ENCODE results near the gene DOCK2. TPM values are rescaled to one million over a fixed set of nuclear protein-coding genes. Genes with fewer than 3 reads are reported as not detected.
"Not testable (repeated sequence)": the region's sequence is repeated elsewhere in the genome, so short reads cannot be mapped to it uniquely, and the experiment has no call there.

The DOCK2 gene
- total RNA-seq, 4 donors from 2014 or later, result 3.1 to 3.9 (median 3.3) TPM

- no peak for DNase-seq (ENCODE audit: low spot score in 2 of 2)
- intact Hi-C loops (cut with DNase I; ENCODE audit: low total_unique reads), result no loop called here
- H3K4me3 ChIP-seq (ENCODE audit: low read depth, poor library complexity, severe bottlenecking), result no peak overlapping the region
- TF ChIP-seq POLR2A (IDR thresholded peaks at IDR 0.05), result no peak
- no peak for TF ChIP-seq CTCF (IDR thresholded peaks at IDR 0.05)
- WGBS, 2 donors, result 43 to 44% methylated on average over 10 of the region's 10 CpGs
These were observed 166.3 kb downstream of the DOCK2 start for GRCh38 chr5:169803077-169803981.

- DNase-seq (ENCODE audit: low spot score in 2 of 2), result no peak
- intact Hi-C loops (cut with DNase I; ENCODE audit: low total_unique reads), result no loop called here
- TF ChIP-seq POLR2A (IDR thresholded peaks at IDR 0.05) (no peak), CTCF (IDR thresholded peaks at IDR 0.05) (no peak)
- WGBS, 2 donors, result 85 to 89% methylated on average over 1 of the region's 1 CpG
- H3K4me3 ChIP-seq (ENCODE audit: low read depth, poor library complexity, severe bottlenecking), result no peak overlapping the region
These were observed 167.8 kb downstream of the DOCK2 start for GRCh38 chr5:169804861-169805260.

GRCh38 chr5:169805527-169805934 is 168.5 kb downstream of the DOCK2 start:
- WGBS, 2 donors, result 35 to 46% methylated on average over 5 of the region's 5 CpGs
- intact Hi-C loops (cut with DNase I; ENCODE audit: low total_unique reads), result no loop called here
- no peak for TF ChIP-seq POLR2A (IDR thresholded peaks at IDR 0.05)
- no peak for TF ChIP-seq CTCF (IDR thresholded peaks at IDR 0.05)
- DNase-seq (ENCODE audit: low spot score in 2 of 2), result no peak
- no peak overlapping the region for H3K4me3 ChIP-seq (ENCODE audit: low read depth, poor library complexity, severe bottlenecking)

- H3K4me3 ChIP-seq (ENCODE audit: low read depth, poor library complexity, severe bottlenecking), result no peak overlapping the region
- intact Hi-C loops (cut with DNase I; ENCODE audit: low total_unique reads), result no loop called here
- TF ChIP-seq POLR2A (IDR thresholded peaks at IDR 0.05), result no peak
- TF ChIP-seq CTCF (IDR thresholded peaks at IDR 0.05), result no peak
- DNase-seq (ENCODE audit: low spot score in 2 of 2), result no peak
- 81 to 85% methylated on average over 6 of the region's 6 CpGs for WGBS, 2 donors
These were observed 169.0 kb downstream of the DOCK2 start for GRCh38 chr5:169805937-169806700.

- WGBS, 2 donors, result 34 to 39% methylated on average over 2 of the region's 2 CpGs
These were observed 171.1 kb downstream of the DOCK2 start for GRCh38 chr5:169808118-169808581.

GRCh38 chr5:169808880-169809279 is 171.8 kb downstream of the DOCK2 start:
- 91 to 97% methylated on average over 3 of the region's 3 CpGs for WGBS, 2 donors
- H3K4me3 ChIP-seq (ENCODE audit: low read depth, poor library complexity, severe bottlenecking); DNase-seq (ENCODE audit: low spot score in 2 of 2); intact Hi-C loops (cut with DNase I; ENCODE audit: low total_unique reads): not testable (repeated sequence)

More at GRCh38 chr5:169808118-169808581, 171.1 kb downstream of the DOCK2 start:
- no peak for DNase-seq (ENCODE audit: low spot score in 2 of 2)
- intact Hi-C loops (cut with DNase I; ENCODE audit: low total_unique reads), result no loop called here
- H3K4me3 ChIP-seq (ENCODE audit: low read depth, poor library complexity, severe bottlenecking), result no peak overlapping the region
- TF ChIP-seq POLR2A (IDR thresholded peaks at IDR 0.05) (no peak), CTCF (IDR thresholded peaks at IDR 0.05) (no peak)

Data from lower leg skin (tissue), 4 donors.